HepG2 (cell line): Measurements from ENCODE around the gene MCF2L.

Experiments
- FOXA1 ChIP-seq, 2 experiments: fragments of 450-650 bp in 1 of 2; sonication (generic) in 1 of 2; formaldehyde crosslinking in 1 of 2; IDR thresholded peaks; 2 replicates each; pipeline versions ENCODE4 v1.4.0 to v1.6.1; 2016 to 2020; ENCODE audit warnings: missing genetic modification reagents in 1 of 2
- FOXJ3 ChIP-seq: sonication (generic); formaldehyde crosslinking; IDR thresholded peaks from 2 replicates; pipeline ENCODE4 v1.4.0; 2020; ENCODE audit warnings: missing genetic modification reagents, mild to moderate bottlenecking, borderline replicate concordance
- HDAC2 ChIP-seq: sonication (generic); formaldehyde crosslinking; IDR thresholded peaks from 2 replicates; pipeline ENCODE4 v1.4.0; 2020; ENCODE audit warnings: missing genetic modification reagents
- KAT7 ChIP-seq: IDR thresholded peaks from 2 replicates; pipeline ENCODE4 v1.6.1; 2018; ENCODE audit warnings: borderline replicate concordance, missing compliant biosample characterization
- MTA1 ChIP-seq: sonication (generic); formaldehyde crosslinking; IDR thresholded peaks from 2 replicates; pipeline ENCODE4 v1.4.0; 2020; ENCODE audit warnings: missing genetic modification reagents, mild to moderate bottlenecking, borderline replicate concordance
- NFYC ChIP-seq: IDR thresholded peaks from 2 replicates; pipeline ENCODE4 v1.6.1; 2016; ENCODE audit warnings: missing genetic modification reagents, missing compliant biosample characterization
- XRCC5 ChIP-seq: fragments of 200-400 bp; formaldehyde crosslinking; optimal IDR thresholded peaks from 2 replicates; pipeline ENCODE3; 2017; ENCODE audit warnings: mild to moderate bottlenecking, low read length
- ZNF543 ChIP-seq: sonication (generic); formaldehyde crosslinking; IDR thresholded peaks from 2 replicates; pipeline ENCODE4 v1.4.0; 2020; ENCODE audit warnings: mild to moderate bottlenecking, missing genetic modification reagents
- TF ChIP-seq, protein P1 (sequence below): sonication (generic); formaldehyde crosslinking; IDR thresholded peaks from 2 replicates; pipeline ENCODE4 v1.8.0; 2022; ENCODE audit warnings: mild to moderate bottlenecking, missing genetic modification reagents
- TF ChIP-seq, protein P2 (sequence below): sonication (generic); formaldehyde crosslinking; IDR thresholded peaks from 2 replicates; pipeline ENCODE4 v1.5.0; 2020; ENCODE audit warnings: mild to moderate bottlenecking, missing genetic modification reagents, moderate library complexity

DNA sequence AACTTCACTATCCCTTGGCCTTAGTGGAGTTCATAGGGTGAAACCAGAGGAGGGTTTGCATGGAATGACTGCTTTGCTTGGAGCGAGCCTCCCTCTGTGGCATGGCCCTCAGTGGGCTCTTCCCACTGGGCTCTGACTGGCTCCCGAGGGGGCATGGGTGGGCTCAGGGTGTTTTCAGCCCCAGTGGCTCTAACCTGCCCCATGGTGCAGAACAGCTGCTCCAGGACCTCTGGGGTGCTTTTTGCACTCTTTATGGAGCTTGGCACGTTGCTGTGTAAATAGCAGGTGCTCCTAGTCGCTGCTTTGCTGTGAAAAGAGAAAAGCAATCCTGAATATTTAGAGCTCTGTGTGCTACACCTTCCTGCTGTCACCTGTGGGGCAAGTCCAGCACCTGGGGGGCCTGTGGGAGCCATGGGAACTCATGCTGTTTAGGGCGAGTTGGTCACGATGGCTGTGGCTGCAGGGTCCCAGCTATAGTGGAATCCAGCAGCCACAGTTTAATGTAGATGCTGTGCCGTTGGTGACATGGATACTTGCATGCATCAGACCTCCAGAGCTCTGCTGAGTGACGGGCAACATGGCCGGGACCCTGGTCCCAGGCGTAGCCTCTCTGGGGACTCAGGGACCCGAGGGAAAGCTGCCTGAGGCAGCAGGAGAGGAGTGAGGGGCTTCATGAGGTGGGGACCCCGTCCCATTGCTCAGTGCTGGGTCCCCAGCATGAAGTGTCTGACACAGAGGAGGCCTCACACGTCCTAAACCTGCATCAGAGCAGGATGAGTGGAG, 14.3 kb upstream of the MCF2L start:
- TF ChIP-seq FOXA1 (IDR thresholded peaks at IDR 0.05): no peak
- no peak for TF ChIP-seq FOXA1 (CRISPR knock-in tag; IDR thresholded peaks at IDR 0.05)
- no peak for TF ChIP-seq XRCC5
- TF ChIP-seq KAT7 (CRISPR knock-in tag): no peak
- TF ChIP-seq FOXJ3 (CRISPR knock-in tag): no peak
- no peak for TF ChIP-seq NFYC
- TF ChIP-seq, protein P1, sequence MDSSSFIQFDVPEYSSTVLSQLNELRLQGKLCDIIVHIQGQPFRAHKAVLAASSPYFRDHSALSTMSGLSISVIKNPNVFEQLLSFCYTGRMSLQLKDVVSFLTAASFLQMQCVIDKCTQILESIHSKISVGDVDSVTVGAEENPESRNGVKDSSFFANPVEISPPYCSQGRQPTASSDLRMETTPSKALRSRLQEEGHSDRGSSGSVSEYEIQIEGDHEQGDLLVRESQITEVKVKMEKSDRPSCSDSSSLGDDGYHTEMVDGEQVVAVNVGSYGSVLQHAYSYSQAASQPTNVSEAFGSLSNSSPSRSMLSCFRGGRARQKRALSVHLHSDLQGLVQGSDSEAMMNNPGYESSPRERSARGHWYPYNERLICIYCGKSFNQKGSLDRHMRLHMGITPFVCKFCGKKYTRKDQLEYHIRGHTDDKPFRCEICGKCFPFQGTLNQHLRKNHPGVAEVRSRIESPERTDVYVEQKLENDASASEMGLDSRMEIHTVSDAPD: no peak
- TF ChIP-seq MTA1: no peak
- no peak for TF ChIP-seq HDAC2 (CRISPR knock-in tag)
- TF ChIP-seq ZNF543: no peak
- TF ChIP-seq, protein P2, sequence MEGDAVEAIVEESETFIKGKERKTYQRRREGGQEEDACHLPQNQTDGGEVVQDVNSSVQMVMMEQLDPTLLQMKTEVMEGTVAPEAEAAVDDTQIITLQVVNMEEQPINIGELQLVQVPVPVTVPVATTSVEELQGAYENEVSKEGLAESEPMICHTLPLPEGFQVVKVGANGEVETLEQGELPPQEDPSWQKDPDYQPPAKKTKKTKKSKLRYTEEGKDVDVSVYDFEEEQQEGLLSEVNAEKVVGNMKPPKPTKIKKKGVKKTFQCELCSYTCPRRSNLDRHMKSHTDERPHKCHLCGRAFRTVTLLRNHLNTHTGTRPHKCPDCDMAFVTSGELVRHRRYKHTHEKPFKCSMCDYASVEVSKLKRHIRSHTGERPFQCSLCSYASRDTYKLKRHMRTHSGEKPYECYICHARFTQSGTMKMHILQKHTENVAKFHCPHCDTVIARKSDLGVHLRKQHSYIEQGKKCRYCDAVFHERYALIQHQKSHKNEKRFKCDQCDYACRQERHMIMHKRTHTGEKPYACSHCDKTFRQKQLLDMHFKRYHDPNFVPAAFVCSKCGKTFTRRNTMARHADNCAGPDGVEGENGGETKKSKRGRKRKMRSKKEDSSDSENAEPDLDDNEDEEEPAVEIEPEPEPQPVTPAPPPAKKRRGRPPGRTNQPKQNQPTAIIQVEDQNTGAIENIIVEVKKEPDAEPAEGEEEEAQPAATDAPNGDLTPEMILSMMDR (CRISPR knock-in tag): no peak
